Panc1 (cell line): ENCODE measurements around the gene ACER2. TPM values are rescaled to one million over a fixed set of nuclear protein-coding genes. Genes with fewer than 3 reads are reported as not detected.
"Not testable (repeated sequence)": the region's sequence is repeated elsewhere in the genome, so short reads cannot be mapped to it uniquely, and the experiment has no call there.

Experiments used
- ATAC-seq: fragments of 200-7000 bp; cut with Tn5 transposase; 2 replicates; pipeline ENCODE4 v1.9.1; 2020; ENCODE audit warnings: mild to moderate bottlenecking, moderate library complexity
- BruUV-seq: library from RNA; stranded (reverse); fragments of 400-500 nt; replicated peaks from 2 replicates; lab custom pipeline; 2021; lab: Mats Ljungman, UMichigan
- CTCF ChIA-PET: fragments of 300-600 bp; sonication (Branson Sonifier 250); formaldehyde crosslinking; loops from one replicate; lab custom pipeline; 2022; ENCODE audit warnings: antibody characterized with exemption; lab: Charles Lee
- POLR2A ChIA-PET: fragments of 300-600 bp; sonication (Branson Sonifier 250); formaldehyde crosslinking; loops from one replicate; lab custom pipeline; 2022; ENCODE audit warnings: antibody characterized with exemption; lab: Charles Lee
- DNase-seq: peaks from one replicate; pipeline ENCODE4 v3.0.0-alpha.2; 2010; ENCODE audit warnings: low read depth, low spot score
- H3K27ac ChIP-seq: 2 replicates; pipeline ENCODE4 v1.5.1; 2011; ENCODE audit warnings: mild to moderate bottlenecking, low read length, inconsistent platforms
- H3K27me3 ChIP-seq: fragments of 200-500 bp; sonication (Bioruptor generic); 2 replicates; pipeline ENCODE4 v1.6.0; 2014; ENCODE audit warnings: low read length, inconsistent platforms; ENCODE audit not compliant: control insufficient read depth, insufficient read depth
- H3K36me3 ChIP-seq: fragments of 200-500 bp; sonication (Bioruptor generic); 2 replicates; pipeline ENCODE4 v1.5.1; 2014; ENCODE audit warnings: inconsistent platforms, mild to moderate bottlenecking, low read length, moderate library complexity; ENCODE audit not compliant: control insufficient read depth, insufficient read depth
- H3K4me1 ChIP-seq: 2 replicates; pipeline ENCODE4 v1.5.1; 2011; ENCODE audit warnings: inconsistent platforms, mild to moderate bottlenecking, low read length, moderate library complexity; ENCODE audit not compliant: control insufficient read depth, insufficient read depth
- H3K4me3 ChIP-seq, 2 experiments: 2 replicates each; pipeline ENCODE4 v1.5.1; 2011 to 2012; ENCODE audit warnings: low read depth in 2 of 2, low read length in 2 of 2, mild to moderate bottlenecking in 2 of 2, inconsistent platforms in 1 of 2, moderate library complexity in 1 of 2
- H3K9me3 ChIP-seq: fragments of 200-500 bp; sonication (Bioruptor generic); 2 replicates; pipeline ENCODE4 v1.5.1; 2014; ENCODE audit warnings: low read depth, mild to moderate bottlenecking, inconsistent platforms, low read length, moderate library complexity; ENCODE audit not compliant: control insufficient read depth, insufficient read depth
- POLR2AphosphoS5 ChIP-seq: IDR thresholded peaks from 2 replicates; pipeline ENCODE4 v1.6.1; 2012; ENCODE audit warnings: mild to moderate bottlenecking, low read depth, low read length, moderate library complexity
- SIN3A ChIP-seq: IDR thresholded peaks from 2 replicates; pipeline ENCODE4 v1.6.1; 2012; ENCODE audit warnings: low read depth, mild to moderate bottlenecking, low read length, moderate library complexity, borderline replicate concordance; ENCODE audit not compliant: insufficient read depth
- TCF7L2 ChIP-seq: IDR thresholded peaks from 2 replicates; pipeline ENCODE4 v1.6.1; 2011; ENCODE audit warnings: mild to moderate bottlenecking, low read depth, low read length, inconsistent platforms
- in situ Hi-C: cut with HindIII; loops from 2 replicates; pipeline ENCODE4 v1.10.0; 2016; ENCODE audit warnings: low sequenced_read_pairs, low pct_unique_long_range_greater_than_20kb
- intact Hi-C: fragments of 100-400 bp; cut with micrococcal nuclease; formaldehyde crosslinking; loops from one replicate; pipeline ENCODE4 v1.10.0; 2022; ENCODE audit not compliant: unreplicated experiment
- total RNA-seq: library from RNA; stranded (reverse); gene quantifications from one replicate; pipeline ENCODE4 v1.2.1, GENCODE V29; 2021; ENCODE audit not compliant: unreplicated experiment
- TF ChIP-seq, protein P1 (sequence below), 2 experiments: IDR thresholded peaks; 2 replicates each; pipeline ENCODE4 v1.6.1; 2011 to 2012; ENCODE audit warnings: low read depth in 2 of 2, control low read depth in 1 of 2, low read length in 1 of 2, mild to moderate bottlenecking in 1 of 2, moderate library complexity in 1 of 2; ENCODE audit not compliant: insufficient read depth in 1 of 2
- TF ChIP-seq, protein P2 (sequence below): fragments of 450-650 bp; IDR thresholded peaks from 2 replicates; pipeline ENCODE4 v1.5.1; 2017; ENCODE audit warnings: mild to moderate bottlenecking

Gene ACER2
- total RNA-seq, 1 experiment from 2014 or later = 1.3 TPM

DNA sequence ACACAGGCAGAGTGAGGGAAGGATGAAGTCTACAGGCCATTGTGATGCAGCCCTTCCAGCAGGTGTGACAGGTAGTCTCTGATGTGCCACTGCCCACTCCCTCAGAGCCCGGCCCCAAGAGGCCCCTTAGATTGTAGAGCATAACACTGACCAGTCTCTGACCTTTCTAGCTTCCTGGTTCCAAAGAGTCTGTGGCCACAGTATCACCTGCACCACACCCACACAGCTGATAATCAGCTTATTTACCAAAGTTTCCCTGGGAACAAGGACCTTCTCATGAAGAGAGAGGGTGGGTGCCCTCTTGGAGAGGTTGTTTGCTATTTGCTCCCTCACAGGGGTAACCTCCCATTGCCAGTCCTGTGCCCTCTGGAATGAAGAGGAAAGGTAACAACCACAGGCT lies 11.0 kb upstream of the ACER2 start:
- POLR2A ChIA-PET = no interaction called here
- H3K27ac ChIP-seq = no peak overlapping the region
- H3K27me3 ChIP-seq = no peaks in the 10 kb centered on the region
- H3K36me3 ChIP-seq = no peaks in the 10 kb centered on the region
- intact Hi-C loops = no loop called here
- ATAC-seq (no peak), DNase-seq (no peak)
- no peaks in the 10 kb centered on the region for H3K4me1 ChIP-seq
- H3K4me3 ChIP-seq = no peak overlapping the region
- TF ChIP-seq TCF7L2 (no peak), SIN3A (no peak), POLR2AphosphoS5 (no peak)
- TF ChIP-seq, protein P1, sequence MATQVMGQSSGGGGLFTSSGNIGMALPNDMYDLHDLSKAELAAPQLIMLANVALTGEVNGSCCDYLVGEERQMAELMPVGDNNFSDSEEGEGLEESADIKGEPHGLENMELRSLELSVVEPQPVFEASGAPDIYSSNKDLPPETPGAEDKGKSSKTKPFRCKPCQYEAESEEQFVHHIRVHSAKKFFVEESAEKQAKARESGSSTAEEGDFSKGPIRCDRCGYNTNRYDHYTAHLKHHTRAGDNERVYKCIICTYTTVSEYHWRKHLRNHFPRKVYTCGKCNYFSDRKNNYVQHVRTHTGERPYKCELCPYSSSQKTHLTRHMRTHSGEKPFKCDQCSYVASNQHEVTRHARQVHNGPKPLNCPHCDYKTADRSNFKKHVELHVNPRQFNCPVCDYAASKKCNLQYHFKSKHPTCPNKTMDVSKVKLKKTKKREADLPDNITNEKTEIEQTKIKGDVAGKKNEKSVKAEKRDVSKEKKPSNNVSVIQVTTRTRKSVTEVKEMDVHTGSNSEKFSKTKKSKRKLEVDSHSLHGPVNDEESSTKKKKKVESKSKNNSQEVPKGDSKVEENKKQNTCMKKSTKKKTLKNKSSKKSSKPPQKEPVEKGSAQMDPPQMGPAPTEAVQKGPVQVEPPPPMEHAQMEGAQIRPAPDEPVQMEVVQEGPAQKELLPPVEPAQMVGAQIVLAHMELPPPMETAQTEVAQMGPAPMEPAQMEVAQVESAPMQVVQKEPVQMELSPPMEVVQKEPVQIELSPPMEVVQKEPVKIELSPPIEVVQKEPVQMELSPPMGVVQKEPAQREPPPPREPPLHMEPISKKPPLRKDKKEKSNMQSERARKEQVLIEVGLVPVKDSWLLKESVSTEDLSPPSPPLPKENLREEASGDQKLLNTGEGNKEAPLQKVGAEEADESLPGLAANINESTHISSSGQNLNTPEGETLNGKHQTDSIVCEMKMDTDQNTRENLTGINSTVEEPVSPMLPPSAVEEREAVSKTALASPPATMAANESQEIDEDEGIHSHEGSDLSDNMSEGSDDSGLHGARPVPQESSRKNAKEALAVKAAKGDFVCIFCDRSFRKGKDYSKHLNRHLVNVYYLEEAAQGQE (IDR thresholded peaks at IDR 0.05; ENCODE audit: insufficient read depth in 1 of 2, low read depth in 2 of 2, low read length in 1 of 2) = no peak
- TF ChIP-seq, protein P2, sequence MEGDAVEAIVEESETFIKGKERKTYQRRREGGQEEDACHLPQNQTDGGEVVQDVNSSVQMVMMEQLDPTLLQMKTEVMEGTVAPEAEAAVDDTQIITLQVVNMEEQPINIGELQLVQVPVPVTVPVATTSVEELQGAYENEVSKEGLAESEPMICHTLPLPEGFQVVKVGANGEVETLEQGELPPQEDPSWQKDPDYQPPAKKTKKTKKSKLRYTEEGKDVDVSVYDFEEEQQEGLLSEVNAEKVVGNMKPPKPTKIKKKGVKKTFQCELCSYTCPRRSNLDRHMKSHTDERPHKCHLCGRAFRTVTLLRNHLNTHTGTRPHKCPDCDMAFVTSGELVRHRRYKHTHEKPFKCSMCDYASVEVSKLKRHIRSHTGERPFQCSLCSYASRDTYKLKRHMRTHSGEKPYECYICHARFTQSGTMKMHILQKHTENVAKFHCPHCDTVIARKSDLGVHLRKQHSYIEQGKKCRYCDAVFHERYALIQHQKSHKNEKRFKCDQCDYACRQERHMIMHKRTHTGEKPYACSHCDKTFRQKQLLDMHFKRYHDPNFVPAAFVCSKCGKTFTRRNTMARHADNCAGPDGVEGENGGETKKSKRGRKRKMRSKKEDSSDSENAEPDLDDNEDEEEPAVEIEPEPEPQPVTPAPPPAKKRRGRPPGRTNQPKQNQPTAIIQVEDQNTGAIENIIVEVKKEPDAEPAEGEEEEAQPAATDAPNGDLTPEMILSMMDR = no peak
- in situ Hi-C loops = no loop called here
- no TSS peak for BruUV-seq
- CTCF ChIA-PET = interaction anchor here (0.6 kb wide), 1 partner anchor 43 kb away, joined by 3 read pairs; no protein-coding TSS in a partner anchor
- no peaks in the 10 kb centered on the region for H3K9me3 ChIP-seq

DNA sequence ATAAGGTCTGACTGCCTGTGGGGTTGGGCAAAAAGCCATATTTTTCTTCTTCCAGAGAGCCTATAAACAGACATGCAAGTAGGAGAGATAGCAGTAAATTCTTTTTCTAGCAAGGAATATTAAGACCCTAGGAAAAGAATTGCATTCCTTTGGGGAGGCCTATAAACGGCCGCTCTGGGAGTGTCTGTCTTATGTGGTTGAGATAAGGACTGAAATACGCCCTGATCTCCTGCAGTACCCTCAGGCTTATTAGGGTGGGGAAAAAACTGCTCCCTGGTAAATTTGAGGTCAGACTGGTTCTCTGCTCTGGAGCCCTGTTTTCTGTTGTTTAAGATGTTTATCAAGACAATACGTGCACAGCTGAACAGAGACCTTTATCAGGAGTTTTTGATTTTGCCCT lies 5.6 kb upstream of the ACER2 start:
- BruUV-seq, intact Hi-C loops, POLR2A ChIA-PET: not testable (repeated sequence)

DNA sequence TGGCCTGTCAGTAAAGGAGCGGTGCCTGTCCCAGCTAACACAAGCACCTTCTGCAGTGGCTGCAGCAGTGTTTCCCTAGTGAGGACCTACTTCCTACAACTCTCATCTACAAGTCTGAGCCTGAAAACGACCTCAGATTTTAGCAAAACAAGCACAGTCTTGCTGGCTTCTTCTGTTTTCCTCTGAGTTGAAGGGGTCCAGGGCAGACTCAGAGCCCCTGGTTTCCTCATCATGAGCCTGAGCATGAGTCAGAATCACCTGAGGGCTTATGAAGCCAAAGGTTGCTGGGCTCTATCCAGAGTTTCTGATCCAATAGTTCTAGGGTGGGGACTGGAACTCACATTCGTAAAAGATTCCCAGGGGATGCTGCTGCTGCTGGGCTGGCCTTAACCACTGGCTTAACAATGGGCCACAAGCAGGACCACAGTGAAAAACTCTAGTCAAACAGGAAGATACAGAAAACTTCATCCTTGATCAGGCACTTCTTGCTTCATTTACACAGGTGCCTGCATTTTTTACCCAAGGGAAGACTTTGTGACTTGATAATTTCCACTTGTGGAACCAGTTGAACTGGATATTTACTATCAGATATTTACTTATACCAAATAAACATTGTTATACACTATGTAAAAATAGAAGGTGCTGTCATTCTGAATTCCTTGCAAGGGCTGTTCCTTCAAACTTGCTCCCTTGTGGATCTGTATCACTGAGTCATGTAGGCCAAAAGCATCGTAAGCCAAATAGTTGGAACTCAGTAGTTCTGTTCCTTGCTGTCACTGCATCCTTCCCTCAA lies 4.3 kb upstream of the ACER2 start:
- Histone ChIP-seq H3K4me1 (no peaks in the 10 kb centered on the region), H3K27ac (no peak overlapping the region), H3K27me3 (no peaks in the 10 kb centered on the region), H3K4me3 (no peak overlapping the region), H3K36me3 (no peaks in the 10 kb centered on the region), H3K9me3 (no peaks in the 10 kb centered on the region)
- in situ Hi-C loops = no loop called here
- TF ChIP-seq SIN3A = no peak
- TF ChIP-seq, protein P1 (IDR thresholded peaks at IDR 0.05; ENCODE audit: insufficient read depth in 1 of 2, low read depth in 2 of 2, low read length in 1 of 2) = no peak
- no peak for TF ChIP-seq POLR2AphosphoS5
- TF ChIP-seq, protein P2 = no peak
- no peak for TF ChIP-seq TCF7L2
- ATAC-seq (no peak), DNase-seq (no peak)
- ChIA-PET POLR2A (no interaction called here), CTCF (no interaction called here)
- no TSS peak for BruUV-seq
- intact Hi-C loops = no loop called here

More for the DNA sequence above, 5.6 kb upstream of the ACER2 start:
- H3K36me3 ChIP-seq, H3K4me3 ChIP-seq, DNase-seq, in situ Hi-C loops, CTCF ChIA-PET, ATAC-seq, H3K27me3 ChIP-seq, H3K27ac ChIP-seq, H3K9me3 ChIP-seq, H3K4me1 ChIP-seq: not testable (repeated sequence)
